Stimulated activated CD8-positive, alpha-beta memory T cell treated with anti-CD3 and anti-CD28 coated beads, Interleukin-15, amount 100 ng/mL, for 48 hours (primary cell): ENCODE data around the gene MYO19.
"Not testable (repeated sequence)": the region's sequence is repeated elsewhere in the genome, so short reads cannot be mapped to it uniquely, and the experiment has no call there.

Experiments
- DNase-seq, 2 donors: peaks; one replicate each; pipeline ENCODE4 v3.0.0-alpha.2; 2020; ENCODE audit warnings: low read depth in 2 of 2

Gene MYO19

DNA sequence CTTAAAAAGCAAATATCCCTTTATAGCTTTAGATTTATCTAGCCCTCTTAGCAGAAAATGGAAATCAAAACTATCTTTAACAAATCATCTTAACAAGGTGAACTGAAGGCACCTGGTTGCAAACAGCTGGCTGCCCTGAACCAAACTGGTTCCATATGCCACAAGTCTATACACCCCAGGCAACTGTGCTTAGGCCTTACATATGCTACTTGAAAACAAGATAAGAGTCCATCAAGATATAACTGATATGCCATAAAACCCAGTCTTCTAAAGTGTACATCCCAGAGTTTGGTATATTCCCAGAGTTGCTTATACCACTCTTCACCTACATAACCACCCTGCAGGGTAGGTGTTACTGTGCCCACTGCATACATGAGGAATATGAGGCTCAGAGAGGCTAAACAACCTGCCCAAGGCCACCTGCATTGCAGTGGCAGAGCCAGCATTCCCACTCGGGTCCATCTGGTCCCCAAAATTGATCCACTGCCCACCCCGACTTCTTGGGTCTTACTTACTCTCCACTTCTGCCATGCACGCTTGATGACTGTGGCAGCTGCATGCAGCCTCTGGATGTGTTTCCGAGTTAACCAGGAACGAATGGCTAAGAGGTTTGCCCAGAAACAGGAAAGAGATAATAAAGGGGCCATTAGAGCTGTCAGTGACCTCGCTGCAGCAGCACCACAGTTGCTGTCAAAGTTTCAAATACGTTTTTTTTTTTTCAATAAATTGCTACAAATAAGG is 35.9 kb downstream of the MYO19 start:
- DNase-seq = no peak

DNA sequence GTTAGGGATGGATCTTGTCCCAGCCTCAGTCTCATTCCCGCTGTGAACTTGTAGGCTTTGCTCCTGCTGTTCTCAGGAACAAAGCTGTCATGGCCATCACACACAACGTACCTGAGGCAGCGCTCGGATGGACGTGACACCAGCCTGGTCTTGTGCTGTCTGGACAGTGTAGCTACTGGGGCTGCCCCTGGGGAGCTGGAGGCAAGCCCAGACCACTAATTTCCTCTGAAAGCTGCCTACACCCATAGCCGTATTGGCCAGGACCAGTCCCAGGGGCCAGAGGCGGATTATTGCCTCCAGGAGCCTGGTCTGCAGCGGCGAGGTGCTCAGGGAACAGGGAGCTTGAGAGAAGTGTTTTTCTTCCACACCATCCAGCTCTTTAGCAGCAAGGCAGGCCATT is 36.5 kb downstream of the MYO19 start:
- no peak for DNase-seq

DNA sequence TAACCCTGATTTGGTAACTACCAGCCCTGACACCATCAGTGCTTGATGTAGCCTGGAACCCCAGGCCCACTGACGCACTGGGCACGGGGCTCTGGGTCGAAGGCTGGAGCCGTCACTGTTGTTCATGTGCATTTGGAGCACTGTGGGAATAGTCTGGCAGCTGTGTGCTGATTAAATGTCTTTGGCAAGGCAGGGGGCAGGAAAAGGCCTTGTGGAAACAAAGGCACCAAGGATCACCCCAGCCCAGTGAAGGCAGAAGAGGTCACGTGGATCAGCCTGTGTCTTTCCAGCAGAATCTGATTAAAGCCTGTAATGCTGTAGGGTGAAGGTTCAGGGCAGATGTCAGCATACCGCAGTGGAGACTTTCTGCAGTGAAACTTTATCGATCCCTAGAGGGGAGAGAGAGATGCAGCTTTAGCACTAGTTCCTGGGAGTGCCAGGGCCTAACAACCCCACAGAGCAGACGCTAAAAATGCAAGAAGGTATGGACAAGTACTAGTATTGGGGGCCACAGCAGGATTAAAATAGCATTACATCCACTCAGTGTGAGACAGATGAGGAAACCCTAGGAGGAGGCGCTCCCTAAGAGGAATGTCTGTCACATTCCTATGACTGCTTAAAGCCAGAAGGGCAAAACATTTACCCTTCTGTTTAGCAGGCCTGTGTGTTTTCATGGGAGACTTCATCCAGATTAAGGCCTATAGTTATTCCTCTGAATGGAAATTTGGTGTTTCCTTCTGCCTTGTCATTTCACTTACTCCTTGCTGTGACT is 38.5 kb downstream of the MYO19 start:
- DNase-seq = no peak

DNA sequence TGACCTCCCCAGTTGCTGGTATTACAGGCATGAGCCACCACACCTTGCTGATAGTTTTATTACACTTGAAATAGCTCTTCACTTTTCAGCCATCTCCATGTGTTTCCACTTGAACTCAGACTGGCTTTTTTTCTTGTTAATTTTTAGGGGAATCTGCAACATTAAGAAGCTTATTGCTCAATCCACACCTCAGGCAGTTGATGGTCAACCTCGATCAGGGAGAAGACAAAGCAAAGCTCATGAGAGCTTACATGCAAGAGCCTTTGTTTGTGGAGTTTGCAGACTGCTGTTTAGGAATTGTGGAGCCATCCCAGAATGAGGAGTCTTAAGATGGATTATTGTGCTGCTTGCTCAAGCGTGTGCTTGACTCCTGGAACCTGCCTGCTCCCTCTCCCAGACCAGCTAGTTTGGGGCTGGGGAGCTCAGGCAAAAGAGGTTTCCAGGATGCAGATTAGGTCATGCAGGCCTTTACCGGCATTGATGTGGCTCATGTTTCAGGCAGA is 39.5 kb downstream of the MYO19 start:
- no peak for DNase-seq

DNA sequence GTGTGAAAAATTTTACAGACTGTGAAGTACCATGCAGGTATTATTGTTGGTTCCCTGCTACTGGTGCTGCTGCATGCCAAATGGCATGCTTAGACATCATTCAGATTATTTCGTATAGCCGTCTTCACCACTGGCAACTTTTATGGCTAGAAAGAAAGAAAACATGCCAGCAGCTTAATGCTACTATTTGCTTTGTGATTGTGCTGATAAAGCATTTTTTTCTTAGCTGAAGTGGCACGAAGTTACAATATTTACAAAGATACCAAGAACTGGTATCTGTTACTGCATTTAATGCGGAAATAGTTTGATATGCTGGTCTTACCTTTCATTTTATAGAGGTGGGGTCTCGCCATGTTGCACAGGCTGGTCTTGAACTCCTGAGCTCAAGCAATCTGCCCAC is 40.0 kb downstream of the MYO19 start:
- DNase-seq = no peak

DNA sequence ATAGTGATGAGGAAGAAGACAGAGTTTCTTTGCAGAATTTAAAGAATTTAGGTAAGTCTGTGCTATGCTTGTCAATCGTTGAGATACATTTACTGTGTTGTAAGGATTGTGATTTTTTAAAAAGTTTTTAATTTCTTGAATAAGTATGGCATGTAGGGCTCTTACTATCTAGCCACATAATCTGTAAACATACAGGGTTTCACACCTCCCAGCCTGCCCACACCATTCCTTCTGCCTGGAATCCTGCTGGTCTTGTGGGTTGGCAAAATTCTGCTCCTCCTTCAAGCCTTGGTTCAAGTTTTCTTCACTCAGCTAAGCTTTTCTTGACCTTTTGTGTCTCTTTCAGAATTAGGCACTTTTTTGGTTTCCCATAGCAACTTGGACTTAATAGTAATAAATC is 40.7 kb downstream of the MYO19 start:
- no peak for DNase-seq

DNA sequence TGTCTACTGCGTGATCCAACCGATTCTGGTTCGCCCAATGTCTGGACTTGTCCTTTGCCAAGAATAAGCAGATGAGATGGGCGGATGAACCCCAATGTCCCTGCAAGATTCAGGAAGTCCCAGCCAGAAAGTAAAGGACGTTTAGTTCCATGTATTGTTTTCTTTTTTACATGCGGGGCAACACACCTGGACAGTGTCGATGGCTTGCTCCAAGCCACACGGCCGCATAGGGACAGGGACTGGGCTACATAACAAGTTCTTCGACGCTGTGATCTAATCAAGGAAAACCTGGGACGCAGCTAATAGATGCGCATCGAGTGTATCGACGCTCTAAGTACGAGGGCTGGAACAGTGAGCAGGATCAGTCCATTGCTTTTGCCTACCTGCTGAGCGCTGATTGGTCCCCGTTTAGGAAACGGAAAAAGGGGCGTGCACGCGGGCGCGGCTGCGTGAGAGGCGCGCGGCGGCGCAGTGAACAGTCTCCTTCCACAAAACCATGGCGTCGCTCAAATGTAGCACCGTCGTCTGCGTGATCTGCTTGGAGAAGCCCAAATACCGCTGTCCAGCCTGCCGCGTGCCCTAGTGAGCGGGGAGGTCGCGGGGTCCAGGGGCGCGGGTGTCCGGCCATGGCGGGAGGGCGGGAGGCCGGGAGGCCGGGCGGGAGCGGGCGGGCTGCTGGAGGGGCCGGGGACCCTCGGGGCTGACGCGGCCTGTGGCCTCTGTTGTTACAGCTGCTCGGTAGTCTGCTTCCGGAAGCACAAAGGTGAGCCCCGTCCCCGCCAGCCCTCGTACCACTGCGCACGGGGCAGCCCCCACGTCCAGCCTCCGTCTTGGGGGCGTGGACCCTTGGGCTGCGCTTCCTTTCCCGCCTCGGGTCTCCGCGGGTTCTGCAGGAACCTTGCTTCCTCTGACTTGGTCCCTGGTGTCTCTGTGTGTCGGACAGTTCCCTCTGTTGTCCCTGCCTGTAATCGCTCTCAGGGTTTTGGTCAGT is 48.2 kb downstream of the MYO19 start, which contains the start of gene ZNHIT3:
TSS of gene ZNHIT3 (plus strand) at position 478 of the 991 bp plus-strand sequence. CDS start at position 497, 19 bp downstream.
- peak; percentile 83 to 85 for DNase-seq

DNA sequence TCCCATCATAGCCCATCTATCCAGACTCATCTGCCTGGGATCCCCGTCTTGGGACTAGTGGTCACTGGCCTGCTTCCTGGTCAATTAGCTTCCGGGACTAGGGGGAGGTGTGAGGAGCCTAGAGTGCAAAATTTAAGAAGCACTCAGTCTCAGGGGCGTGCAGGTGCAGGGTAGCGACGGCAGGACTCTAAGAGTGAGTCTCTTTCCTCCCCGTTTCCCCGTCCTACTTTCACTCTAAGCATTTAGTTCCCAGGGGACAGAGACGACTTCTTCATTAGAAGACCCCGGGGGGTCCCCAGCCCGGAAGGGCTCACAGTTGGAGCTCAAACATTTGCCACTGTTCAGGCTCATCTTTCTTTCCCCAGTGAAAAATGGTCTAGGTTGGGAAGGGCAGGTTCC is 48.9 kb downstream of the MYO19 start:
- DNase-seq = no peak

DNA sequence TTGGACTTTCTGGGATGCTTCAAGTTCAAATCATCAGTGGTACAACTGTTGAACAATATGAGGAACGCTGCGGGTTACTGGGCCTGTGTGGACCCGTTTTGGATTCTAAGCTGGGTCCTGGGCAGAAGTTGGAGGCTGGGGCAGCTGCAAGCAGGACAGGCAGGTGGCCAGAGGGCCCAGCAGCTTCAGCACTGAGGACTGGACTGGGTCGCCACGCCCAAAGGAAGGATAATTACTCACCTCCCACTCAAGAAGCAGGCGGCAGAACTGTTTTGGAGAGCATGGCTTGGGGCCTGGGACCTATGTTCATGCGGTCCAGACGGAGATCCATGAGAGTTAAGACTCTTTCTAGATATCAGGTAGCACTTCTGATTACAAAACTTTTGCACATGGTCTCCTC is 49.6 kb downstream of the MYO19 start:
- no peak for DNase-seq

- not testable (repeated sequence) for DNase-seq
Observed at GRCh38 chr17:36484021-36484420, 50.6 kb downstream of the MYO19 start.

- DNase-seq = peak; percentile 77
Observed at GRCh38 chr17:36482611-36483504, 51.8 kb downstream of the MYO19 start.

DNA sequence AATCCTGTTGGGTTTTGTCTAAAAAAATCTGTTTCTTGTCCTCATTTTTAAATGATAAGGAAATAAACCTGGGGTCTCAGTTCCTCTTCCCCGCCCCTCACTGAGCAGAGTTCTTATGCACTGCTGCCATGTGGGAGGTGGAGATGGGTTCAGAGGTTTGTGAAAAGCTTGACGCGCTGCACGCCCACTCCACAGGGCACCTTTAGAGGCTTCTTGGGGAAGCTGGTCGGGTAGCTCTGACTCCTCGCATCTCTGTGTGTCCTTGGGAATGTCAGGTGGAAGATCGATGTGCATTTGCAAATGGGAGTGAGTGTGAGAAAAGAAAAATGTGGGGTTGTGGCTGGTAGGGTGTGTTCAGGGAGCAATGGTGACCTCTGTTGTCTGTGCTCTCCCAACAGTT is 52.8 kb downstream of the MYO19 start:
- no peak for DNase-seq

GRCh38 chr17:36475346-36475970 is 59.2 kb downstream of the MYO19 start:
- DNase-seq = no peak

DNA sequence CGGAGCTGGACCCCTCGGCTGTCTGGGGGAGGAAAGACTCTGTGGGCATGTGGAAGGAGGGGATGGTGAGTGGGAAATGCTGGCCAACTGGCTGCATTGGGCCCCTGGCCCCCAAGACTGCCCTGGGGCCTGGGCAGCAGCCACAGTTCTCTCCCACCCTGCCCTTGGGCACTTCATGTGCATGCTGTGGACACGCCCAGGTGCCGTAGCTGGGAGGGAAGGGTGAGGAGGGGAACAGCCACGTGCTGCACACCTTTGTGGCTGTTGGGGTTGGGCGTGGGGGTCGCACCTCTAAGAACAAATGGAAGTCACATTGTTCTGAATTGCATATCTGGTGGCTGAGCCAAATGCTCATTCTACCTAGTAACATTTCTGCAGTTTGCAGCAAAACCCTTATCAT is 60.1 kb downstream of the MYO19 start:
- DNase-seq = no peak

DNA sequence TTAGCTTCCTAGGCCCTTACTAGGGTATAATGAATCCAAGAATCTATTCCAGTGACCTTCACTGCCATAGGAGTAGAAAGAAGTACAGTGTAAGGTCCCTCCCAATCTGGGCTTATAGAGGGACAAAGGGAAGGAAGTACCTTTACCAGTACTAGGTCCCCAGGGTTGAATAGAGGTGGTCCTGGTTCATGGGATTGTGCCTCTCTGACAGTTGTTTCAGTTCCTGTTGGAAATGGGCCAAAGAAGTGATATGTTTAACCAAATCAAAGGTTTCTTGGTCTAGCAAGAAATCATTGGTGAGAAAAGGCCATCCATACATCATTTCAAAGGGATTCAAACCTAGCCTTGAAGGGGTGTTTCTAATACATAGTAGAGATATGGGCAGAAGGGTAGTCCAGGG is 64.2 kb downstream of the MYO19 start:
- DNase-seq = no peak

GRCh38 chr17:36469733-36470132 is 64.9 kb downstream of the MYO19 start:
- no peak for DNase-seq

- DNase-seq = no peak
Observed at GRCh38 chr17:36468903-36469635, 65.6 kb downstream of the MYO19 start.

- DNase-seq = no peak
Observed at GRCh38 chr17:36464765-36465088, 69.9 kb downstream of the MYO19 start.

GRCh38 chr17:36463916-36464764 is 70.5 kb downstream of the MYO19 start:
- DNase-seq = peak; percentile 47 to 57
